Left cardiac atrium (tissue), 4 donors: ENCODE results near the gene RNF135. TPM values are rescaled to one million over a fixed set of nuclear protein-coding genes. Genes with fewer than 3 reads are reported as not detected.
A peak's percentile ranks its signal among the peaks of the same experiment; 100 is the strongest.
"Not testable (repeated sequence)": the region's sequence is repeated elsewhere in the genome, so short reads cannot be mapped to it uniquely, and the experiment has no call there.

Source experiments
- ATAC-seq, 2 donors: fragments of 200-7000 bp; cut with Tn5 transposase; one replicate each; pipeline ENCODE4 v1.9.1; 2020; ENCODE audit warnings: mild to moderate bottlenecking in 2 of 2, moderate library complexity in 2 of 2
- DNase-seq: peaks from one replicate; pipeline ENCODE4 v3.0.0-alpha.2; 2020
- intact Hi-C, 2 donors: fragments of 100-400 bp; cut with DNase I; formaldehyde crosslinking; loops; one replicate each; pipeline versions ENCODE4 v1.14.1 to v1.15.1; 2022 to 2023
- total RNA-seq, 2 donors: library from RNA; stranded (reverse); fragmentation: NEBNext Ultra II Directional; extraction: Animal tissue kit (Norgen Biotek cat#: 25700); gene quantifications; one replicate each; pipeline ENCODE4 v1.2.1, GENCODE V29; 2021
- donor health status: DM: no; HTN: yes; CAD: no.
- donor health status: DM: no; HTN: yes; CAD: no; lungs with severe emphysema.
- donor health status: DM: yes; HTN: yes; CAD: no.
- donor health status: Dilated cardiomyopathy.

The RNF135 gene
- total RNA-seq, 2 donors from 2014 or later = 8.8 to 12.0 TPM

- DNase-seq = no peak
- ATAC-seq = no peak
- intact Hi-C loops = no loop called here
Observed at GRCh38 chr17:30990458-30990857, 19.6 kb downstream of the RNF135 start.

- no peak for ATAC-seq
- intact Hi-C loops = no loop called here
- DNase-seq = no peak
Observed at GRCh38 chr17:30992551-30992950, 21.7 kb downstream of the RNF135 start.

- ATAC-seq (no peak), DNase-seq (no peak)
- intact Hi-C loops = no loop called here
Observed at GRCh38 chr17:30995347-30995746, 24.5 kb downstream of the RNF135 start.

GRCh38 chr17:30996486-30996885 is 25.6 kb downstream of the RNF135 start:
- ATAC-seq (no peak), DNase-seq (no peak)
- intact Hi-C loops = no loop called here

- intact Hi-C loops = no loop called here
- DNase-seq = no peak
- no peak for ATAC-seq
Observed at GRCh38 chr17:30997270-30997669, 26.4 kb downstream of the RNF135 start.

- intact Hi-C loops = no loop called here
- ATAC-seq = no peak
- DNase-seq = no peak
Observed at GRCh38 chr17:30997842-30998241, 27.0 kb downstream of the RNF135 start.

- DNase-seq (no peak), ATAC-seq (no peak)
- intact Hi-C loops = no loop called here
Observed at GRCh38 chr17:31002047-31002446, 31.2 kb downstream of the RNF135 start.

GRCh38 chr17:31003225-31003866 is 32.5 kb downstream of the RNF135 start:
- no peak for ATAC-seq

GRCh38 chr17:31004160-31004559 is 33.3 kb downstream of the RNF135 start:
- intact Hi-C loops = no loop called here
- no peak for DNase-seq
- no peak for ATAC-seq

More at GRCh38 chr17:31003225-31003866, 32.5 kb downstream of the RNF135 start:
- DNase-seq = no peak
- intact Hi-C loops = no loop called here

- DNase-seq (no peak), ATAC-seq (no peak)
- intact Hi-C loops = no loop called here
Observed at GRCh38 chr17:31007695-31008373, 37.0 kb downstream of the RNF135 start.

GRCh38 chr17:31008374-31009041 is 37.7 kb downstream of the RNF135 start:
- intact Hi-C loops = no loop called here
- ATAC-seq (peak; percentile 85 to 93), DNase-seq (peak; percentile 65)

GRCh38 chr17:31009042-31009702 is 38.3 kb downstream of the RNF135 start:
- peak; percentile 25 to 42 for ATAC-seq
- peak; percentile 24 for DNase-seq
- intact Hi-C loops = not testable (repeated sequence)

GRCh38 chr17:31010014-31010413 is 39.2 kb downstream of the RNF135 start:
- intact Hi-C loops, ATAC-seq, DNase-seq: not testable (repeated sequence)

GRCh38 chr17:31013844-31014243 is 43.0 kb downstream of the RNF135 start:
- ATAC-seq = no peak
- no peak for DNase-seq
- intact Hi-C loops = loop anchor here in 1 of 2 donors (1.0 kb wide), 1 partner anchor 202 kb away; no protein-coding TSS in a partner anchor

- intact Hi-C loops = loop anchor here in 1 of 2 donors (5.0 kb wide), 1 partner anchor 202 kb away; no protein-coding TSS in a partner anchor
- DNase-seq = no peak
- no peak for ATAC-seq
Observed at GRCh38 chr17:31015639-31016038, 44.8 kb downstream of the RNF135 start.

GRCh38 chr17:31019004-31019403 is 48.2 kb downstream of the RNF135 start:
- ATAC-seq (no peak), DNase-seq (no peak)
- intact Hi-C loops = loop anchor here in 1 of 2 donors (5.0 kb wide), 1 partner anchor 198 kb away; no protein-coding TSS in a partner anchor

GRCh38 chr17:31023171-31023570 is 52.3 kb downstream of the RNF135 start:
- intact Hi-C loops, DNase-seq, ATAC-seq: not testable (repeated sequence)

- intact Hi-C loops = no loop called here
- no peak for ATAC-seq
Observed at GRCh38 chr17:31031841-31032240, 61.0 kb downstream of the RNF135 start.

GRCh38 chr17:31035611-31036010 is 64.8 kb downstream of the RNF135 start:
- ATAC-seq, intact Hi-C loops: not testable (repeated sequence)

More at GRCh38 chr17:31031841-31032240, 61.0 kb downstream of the RNF135 start:
- DNase-seq = no peak

More at GRCh38 chr17:31035611-31036010, 64.8 kb downstream of the RNF135 start:
- DNase-seq = not testable (repeated sequence)
